HG03565 (cell line): ENCODE measurements around the gene MAML2.

Experiments
- ATAC-seq: cut with Tn5 transposase; IDR thresholded peaks from one replicate; pipeline ENCODE4 v1.9.1; 2021; ENCODE audit warnings: mild to moderate bottlenecking, moderate library complexity; ENCODE audit not compliant: unreplicated experiment

MAML2 gene

GRCh38 chr11:96084610-96085318 is 258.2 kb downstream of the MAML2 start:
- no peak for ATAC-seq

- no peak for ATAC-seq
Measured at GRCh38 chr11:96082936-96083335, 260.1 kb downstream of the MAML2 start.

GRCh38 chr11:96082002-96082899 is 260.7 kb downstream of the MAML2 start:
- no peak for ATAC-seq

- no peak for ATAC-seq
Measured at GRCh38 chr11:96081561-96081960, 261.4 kb downstream of the MAML2 start.

GRCh38 chr11:96079691-96080090 is 263.3 kb downstream of the MAML2 start:
- ATAC-seq: no peak

- ATAC-seq: peak; percentile 85
Measured at GRCh38 chr11:96075532-96075959, 267.4 kb downstream of the MAML2 start.

- no peak for ATAC-seq
Measured at GRCh38 chr11:96074551-96075310, 268.3 kb downstream of the MAML2 start.

GRCh38 chr11:96073536-96073935 is 269.5 kb downstream of the MAML2 start:
- no peak for ATAC-seq

GRCh38 chr11:96072592-96072991 is 270.4 kb downstream of the MAML2 start:
- ATAC-seq: no peak

GRCh38 chr11:96070453-96070852 is 272.5 kb downstream of the MAML2 start:
- no peak for ATAC-seq

- ATAC-seq: no peak
Measured at GRCh38 chr11:96067160-96067559, 275.8 kb downstream of the MAML2 start.

- ATAC-seq: no peak
Measured at GRCh38 chr11:96065379-96065778, 277.6 kb downstream of the MAML2 start.

- ATAC-seq: no peak
Measured at GRCh38 chr11:96063886-96064285, 279.1 kb downstream of the MAML2 start.

GRCh38 chr11:96063053-96063452 is 279.9 kb downstream of the MAML2 start:
- no peak for ATAC-seq

GRCh38 chr11:96062134-96062533 is 280.9 kb downstream of the MAML2 start:
- ATAC-seq: peak; percentile 48

- no peak for ATAC-seq
Measured at GRCh38 chr11:96061730-96062129, 281.3 kb downstream of the MAML2 start.

GRCh38 chr11:96061069-96061468 is 281.9 kb downstream of the MAML2 start:
- ATAC-seq: no peak

- no peak for ATAC-seq
Measured at GRCh38 chr11:96057502-96057901, 285.5 kb downstream of the MAML2 start.

- no peak for ATAC-seq
Measured at GRCh38 chr11:96056576-96056975, 286.4 kb downstream of the MAML2 start.

GRCh38 chr11:96055706-96056387 is 287.1 kb downstream of the MAML2 start:
- no peak for ATAC-seq
